Peyer's patch (tissue), 4 donors: Measurements from ENCODE around the gene COL16A1.

Source experiments
- POLR2A ChIP-seq, 2 donors: fragments of 450-650 bp; IDR thresholded peaks; one replicate each; pipeline ENCODE4 v1.5.1; 2017; ENCODE audit warnings: antibody characterized with exemption in 2 of 2, mild to moderate bottlenecking in 2 of 2, moderate library complexity in 2 of 2
- TF ChIP-seq, protein P1 (sequence below), 6 experiments: fragments of 450-650 bp in 4 of 6; fragments of 200-600 bp in 2 of 6; sonication (generic) in 1 of 6; IDR thresholded peaks; one replicate each; pipeline ENCODE4 v1.5.1; 2017 to 2019; ENCODE audit warnings: antibody characterized with exemption in 6 of 6, mild to moderate bottlenecking in 3 of 6, moderate library complexity in 1 of 6

DNA sequence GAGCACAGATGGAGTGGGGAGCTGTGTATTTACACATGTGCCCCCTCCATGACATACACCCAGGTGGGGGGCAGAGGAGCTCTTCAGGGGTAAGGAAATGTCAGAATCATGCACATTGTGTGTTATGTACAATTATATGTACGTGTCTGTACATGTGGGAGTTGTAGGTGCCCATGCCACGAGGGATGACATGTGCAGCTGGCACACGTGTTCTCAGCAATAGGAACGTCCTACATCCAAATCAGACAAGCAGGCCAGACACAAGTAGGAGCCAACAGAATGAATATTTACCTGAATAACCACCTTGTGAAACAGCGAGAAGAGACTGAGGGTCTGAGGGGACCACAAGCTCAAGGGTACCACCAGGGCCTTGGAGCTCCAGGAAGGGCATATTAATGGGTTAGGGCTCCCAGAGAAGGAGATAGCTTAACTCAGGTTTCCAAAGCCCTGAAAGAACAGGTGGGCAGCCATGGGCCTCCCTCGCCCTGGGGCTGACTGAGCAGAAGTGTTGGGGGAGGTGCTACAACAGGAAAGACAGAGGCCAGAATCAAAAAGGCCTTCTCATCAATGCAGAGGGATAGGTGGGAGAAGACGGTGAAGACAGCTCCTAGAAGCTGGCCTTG lies 3.2 kb downstream of the COL16A1 start:
- TF ChIP-seq, protein P1, sequence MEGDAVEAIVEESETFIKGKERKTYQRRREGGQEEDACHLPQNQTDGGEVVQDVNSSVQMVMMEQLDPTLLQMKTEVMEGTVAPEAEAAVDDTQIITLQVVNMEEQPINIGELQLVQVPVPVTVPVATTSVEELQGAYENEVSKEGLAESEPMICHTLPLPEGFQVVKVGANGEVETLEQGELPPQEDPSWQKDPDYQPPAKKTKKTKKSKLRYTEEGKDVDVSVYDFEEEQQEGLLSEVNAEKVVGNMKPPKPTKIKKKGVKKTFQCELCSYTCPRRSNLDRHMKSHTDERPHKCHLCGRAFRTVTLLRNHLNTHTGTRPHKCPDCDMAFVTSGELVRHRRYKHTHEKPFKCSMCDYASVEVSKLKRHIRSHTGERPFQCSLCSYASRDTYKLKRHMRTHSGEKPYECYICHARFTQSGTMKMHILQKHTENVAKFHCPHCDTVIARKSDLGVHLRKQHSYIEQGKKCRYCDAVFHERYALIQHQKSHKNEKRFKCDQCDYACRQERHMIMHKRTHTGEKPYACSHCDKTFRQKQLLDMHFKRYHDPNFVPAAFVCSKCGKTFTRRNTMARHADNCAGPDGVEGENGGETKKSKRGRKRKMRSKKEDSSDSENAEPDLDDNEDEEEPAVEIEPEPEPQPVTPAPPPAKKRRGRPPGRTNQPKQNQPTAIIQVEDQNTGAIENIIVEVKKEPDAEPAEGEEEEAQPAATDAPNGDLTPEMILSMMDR (IDR thresholded peaks at IDR 0.05), result no peak
- TF ChIP-seq POLR2A (IDR thresholded peaks at IDR 0.05), result no peak
